H9 (cell line): Measurements from ENCODE around the gene EPHA3. TPM values are rescaled to one million over a fixed set of nuclear protein-coding genes. Genes with fewer than 3 reads are reported as not detected.

Source experiments
- DNase-seq: peaks from one replicate; pipeline ENCODE4 v3.0.0-alpha.2; 2017
- H2AFZ ChIP-seq: one replicate; pipeline ENCODE4 v1.6.1; 2013; ENCODE audit warnings: mild to moderate bottlenecking, low read length, control low read depth, moderate library complexity
- H2AK5ac ChIP-seq: 2 replicates; pipeline ENCODE4 v1.6.1; 2013; ENCODE audit warnings: low read length, control low read depth, mixed read lengths; ENCODE audit not compliant: insufficient read length
- H2BK120ac ChIP-seq: one replicate; pipeline ENCODE4 v1.6.1; 2013; ENCODE audit warnings: low read depth, mild to moderate bottlenecking, low read length, control low read depth, inconsistent platforms; ENCODE audit not compliant: poor library complexity, severe bottlenecking
- H2BK12ac ChIP-seq: 2 replicates; pipeline ENCODE4 v1.6.1; 2013; ENCODE audit warnings: low read length, control low read depth, mixed read lengths, low read depth; ENCODE audit not compliant: insufficient read length
- H2BK15ac ChIP-seq: 2 replicates; pipeline ENCODE4 v1.6.1; 2013; ENCODE audit warnings: low read depth, low read length, control low read depth
- H2BK20ac ChIP-seq: one replicate; pipeline ENCODE4 v1.6.1; 2013; ENCODE audit warnings: low read depth, mild to moderate bottlenecking, low read length, control low read depth, inconsistent platforms; ENCODE audit not compliant: poor library complexity, severe bottlenecking
- H2BK5ac ChIP-seq: 2 replicates; pipeline ENCODE4 v1.6.1; 2013; ENCODE audit warnings: low read length, control low read depth, mixed read lengths; ENCODE audit not compliant: insufficient read length
- H3K14ac ChIP-seq: 2 replicates; pipeline ENCODE4 v1.6.1; 2013; ENCODE audit warnings: low read length, control low read depth; ENCODE audit not compliant: insufficient read depth
- H3K18ac ChIP-seq: 2 replicates; pipeline ENCODE4 v1.6.1; 2013; ENCODE audit warnings: low read depth, mild to moderate bottlenecking, mixed read lengths, low read length, control low read depth; ENCODE audit not compliant: insufficient read length
- H3K23ac ChIP-seq: 2 replicates; pipeline ENCODE4 v1.6.1; 2013; ENCODE audit warnings: low read length, control low read depth, mixed read lengths, low read depth; ENCODE audit not compliant: insufficient read length
- H3K23me2 ChIP-seq: 2 replicates; pipeline ENCODE4 v1.6.1; 2013; ENCODE audit warnings: low read depth, mild to moderate bottlenecking, mixed read lengths, low read length, control low read depth; ENCODE audit not compliant: insufficient read length, poor library complexity, severe bottlenecking
- H3K27ac ChIP-seq: 2 replicates; pipeline ENCODE4 v1.5.1; 2013; ENCODE audit warnings: low read length, control low read depth, mixed read lengths, low read depth; ENCODE audit not compliant: insufficient read length
- H3K27me3 ChIP-seq: 2 replicates; pipeline ENCODE4 v1.6.1; 2013; ENCODE audit warnings: low read length, control low read depth, inconsistent platforms; ENCODE audit not compliant: insufficient read depth
- H3K4ac ChIP-seq: 2 replicates; pipeline ENCODE4 v1.6.1; 2013; ENCODE audit warnings: low read depth, mild to moderate bottlenecking, control low read depth, inconsistent platforms, low read length, moderate library complexity
- H3K4me1 ChIP-seq: 2 replicates; pipeline ENCODE4 v1.6.1; 2013; ENCODE audit warnings: low read length, control low read depth, inconsistent platforms; ENCODE audit not compliant: insufficient read depth
- H3K4me2 ChIP-seq: 2 replicates; pipeline ENCODE4 v1.6.1; 2013; ENCODE audit warnings: low read length, control low read depth, mixed read lengths; ENCODE audit not compliant: insufficient read length, insufficient read depth
- H3K56ac ChIP-seq: 2 replicates; pipeline ENCODE4 v1.6.1; 2013; ENCODE audit warnings: low read depth, mild to moderate bottlenecking, mixed read lengths, low read length, control low read depth; ENCODE audit not compliant: insufficient read length
- H3K79me1 ChIP-seq: 2 replicates; pipeline ENCODE4 v1.6.1; 2013; ENCODE audit warnings: low read depth, mild to moderate bottlenecking, moderate library complexity, low read length, control low read depth, inconsistent platforms; ENCODE audit not compliant: insufficient read depth, poor library complexity, severe bottlenecking
- H3K79me2 ChIP-seq: 2 replicates; pipeline ENCODE4 v1.6.1; 2013; ENCODE audit warnings: low read length, control low read depth, inconsistent platforms; ENCODE audit not compliant: insufficient read depth
- H3K9ac ChIP-seq: 2 replicates; pipeline ENCODE4 v1.6.1; 2013; ENCODE audit warnings: low read length, control low read depth, mixed read lengths; ENCODE audit not compliant: insufficient read length; ENCODE audit errors: extremely low read depth
- H3K9me3 ChIP-seq: one replicate; pipeline ENCODE4 v1.6.1; 2013; ENCODE audit warnings: low read depth, low read length, inconsistent platforms; ENCODE audit not compliant: control insufficient read depth
- H3T11ph ChIP-seq: one replicate; pipeline ENCODE4 v1.6.1; 2013; ENCODE audit warnings: mild to moderate bottlenecking, low read length, control low read depth, inconsistent platforms
- H4K20me1 ChIP-seq: one replicate; pipeline ENCODE4 v1.6.1; 2013; ENCODE audit not compliant: control insufficient read depth, insufficient read length, insufficient read depth
- H4K5ac ChIP-seq: 2 replicates; pipeline ENCODE4 v1.6.1; 2013; ENCODE audit warnings: low read depth, mild to moderate bottlenecking, mixed read lengths, low read length, control low read depth; ENCODE audit not compliant: insufficient read length
- H4K8ac ChIP-seq: replicated peaks from 2 replicates; pipeline ENCODE4 v1.6.1; 2013; ENCODE audit warnings: low read length, control low read depth, mixed read lengths, low read depth; ENCODE audit not compliant: insufficient read length
- H4K91ac ChIP-seq: 2 replicates; pipeline ENCODE4 v1.6.1; 2013; ENCODE audit warnings: low read depth, mild to moderate bottlenecking, moderate library complexity, mixed read lengths, low read length, control low read depth; ENCODE audit not compliant: insufficient read length
- H3K27ac Mint-ChIP-seq, 3 experiments: 2 replicates in 2 of 3; 3 replicates in 1 of 3; pipeline ENCODE4 v1.8.0; 2020 to 2021; ENCODE audit warnings: mixed read lengths in 3 of 3, mild to moderate bottlenecking in 1 of 3, moderate library complexity in 1 of 3
- H3K27me3 Mint-ChIP-seq: 2 replicates; pipeline ENCODE4 v1.8.0; 2021; ENCODE audit warnings: low read depth, mild to moderate bottlenecking, moderate library complexity, mixed read lengths
- H3K36me3 Mint-ChIP-seq, 3 experiments: 2 replicates in 2 of 3; 3 replicates in 1 of 3; pipeline ENCODE4 v1.8.0; 2020 to 2021; ENCODE audit warnings: low read depth in 3 of 3, mixed read lengths in 3 of 3; ENCODE audit not compliant: insufficient read depth in 1 of 3
- H3K4me1 Mint-ChIP-seq, 2 experiments: 2 replicates each; pipeline ENCODE4 v1.8.0; 2020; ENCODE audit warnings: mixed read lengths in 2 of 2
- H3K4me3 Mint-ChIP-seq, 2 experiments: 2 replicates in 1 of 2; 3 replicates in 1 of 2; pipeline ENCODE4 v1.8.0; 2020 to 2021; ENCODE audit warnings: mild to moderate bottlenecking in 2 of 2, mixed read lengths in 2 of 2, moderate library complexity in 1 of 2
- H3K9me3 Mint-ChIP-seq, 2 experiments: 2 replicates in 1 of 2; 3 replicates in 1 of 2; pipeline ENCODE4 v1.8.0; 2020; ENCODE audit warnings: mild to moderate bottlenecking in 2 of 2, mixed read lengths in 2 of 2, moderate library complexity in 1 of 2
- WGBS: extraction: QIAGEN DNeasy Blood & Tissue Kit; methylation state at CpG from one replicate; pipeline ENCODE4 v1.1.7; 2013; ENCODE audit warnings: missing lambda C conversion rate, low lambda C conversion rate, mixed read lengths; ENCODE audit not compliant: insufficient read length; ENCODE audit errors: extremely low coverage; 5-methylcytosine and 5-hydroxymethylcytosine counted together
- total RNA-seq: library from RNA; stranded (reverse); gene quantifications from 2 replicates; pipeline ENCODE4 v1.2.1, GENCODE V29; 2021
- TF ChIP-seq, protein P1 (sequence below): fragments of 200-600 bp; sonication (generic); conservative IDR thresholded peaks from 3 replicates; pipeline ENCODE4 v1.8.0; 2021; ENCODE audit warnings: antibody characterized with exemption, mild to moderate bottlenecking

EPHA3 gene
- total RNA-seq, 1 experiment from 2014 or later = 0.66 TPM

DNA sequence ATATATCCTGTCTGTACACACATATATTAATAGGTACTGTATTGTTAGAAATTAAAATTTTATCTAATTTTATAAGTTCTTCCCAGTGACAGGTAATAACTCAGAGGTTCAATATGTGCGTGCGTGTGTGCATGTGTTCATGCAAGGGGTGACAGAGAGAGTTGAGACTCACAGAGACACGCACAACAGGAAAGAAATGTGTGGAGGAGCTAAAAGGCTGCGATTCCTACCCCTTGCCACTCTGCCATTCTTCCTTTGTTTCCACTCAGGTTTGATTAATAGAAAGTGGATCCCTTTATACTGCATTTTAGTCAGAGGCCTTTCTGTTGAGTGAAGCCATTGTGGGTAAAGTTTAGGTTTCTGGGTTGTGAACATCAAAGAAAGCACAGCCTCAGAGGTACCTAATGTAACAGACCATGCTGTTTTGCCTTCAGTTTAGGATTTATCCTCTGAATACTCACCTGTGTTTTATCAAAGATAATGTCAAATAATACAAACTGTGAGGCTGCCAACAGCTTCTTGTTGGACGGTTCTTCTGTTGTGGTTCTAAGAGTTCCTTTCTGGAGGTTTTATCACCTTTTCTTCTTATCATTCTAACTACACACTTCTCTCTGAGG, 182.3 kb downstream of the EPHA3 start:
- Mint-ChIP-seq H3K4me1 (no peaks in the 10 kb centered on the region), H3K27me3 (no peaks in the 10 kb centered on the region), H3K4me3 (no peak overlapping the region), H3K27ac (no peak overlapping the region), H3K36me3 (peaks cover 1 to 14% (median 7%) of the 10 kb centered on the region in 3 experiments; a peak in 5 of 7 replicates), H3K9me3 (peaks cover 0 to 9% of the 10 kb centered on the region in 2 experiments; a peak in 3 of 5 replicates)
- Histone ChIP-seq H4K8ac (no peak overlapping the region), H2BK120ac (no peak overlapping the region), H2BK15ac (no peak overlapping the region), H3K27ac (no peak overlapping the region), H4K91ac (no peak overlapping the region), H3K14ac (no peak overlapping the region), H4K5ac (no peak overlapping the region), H2AFZ (no peak overlapping the region), H3K56ac (no peak overlapping the region), H3K9me3 (no peaks in the 10 kb centered on the region), H3K79me1 (no peaks in the 10 kb centered on the region), H3K4ac (no peak overlapping the region), H3T11ph (no peak overlapping the region), H2BK20ac (no peak overlapping the region), H3K4me2 (no peak overlapping the region), H2BK12ac (no peak overlapping the region), H3K9ac (no peak overlapping the region), H2BK5ac (no peak overlapping the region), H3K79me2 (no peaks in the 10 kb centered on the region), H3K23ac (no peak overlapping the region), H3K23me2 (no peaks in the 10 kb centered on the region), H2AK5ac (no peak overlapping the region), H3K27me3 (no peaks in the 10 kb centered on the region), H3K4me1 (no peaks in the 10 kb centered on the region), H3K18ac (no peak overlapping the region), H4K20me1 (no peaks in the 10 kb centered on the region)
- DNase-seq = no peak
- no CpG with 5 or more reads among the region's 5 CpGs for WGBS
- TF ChIP-seq, protein P1, sequence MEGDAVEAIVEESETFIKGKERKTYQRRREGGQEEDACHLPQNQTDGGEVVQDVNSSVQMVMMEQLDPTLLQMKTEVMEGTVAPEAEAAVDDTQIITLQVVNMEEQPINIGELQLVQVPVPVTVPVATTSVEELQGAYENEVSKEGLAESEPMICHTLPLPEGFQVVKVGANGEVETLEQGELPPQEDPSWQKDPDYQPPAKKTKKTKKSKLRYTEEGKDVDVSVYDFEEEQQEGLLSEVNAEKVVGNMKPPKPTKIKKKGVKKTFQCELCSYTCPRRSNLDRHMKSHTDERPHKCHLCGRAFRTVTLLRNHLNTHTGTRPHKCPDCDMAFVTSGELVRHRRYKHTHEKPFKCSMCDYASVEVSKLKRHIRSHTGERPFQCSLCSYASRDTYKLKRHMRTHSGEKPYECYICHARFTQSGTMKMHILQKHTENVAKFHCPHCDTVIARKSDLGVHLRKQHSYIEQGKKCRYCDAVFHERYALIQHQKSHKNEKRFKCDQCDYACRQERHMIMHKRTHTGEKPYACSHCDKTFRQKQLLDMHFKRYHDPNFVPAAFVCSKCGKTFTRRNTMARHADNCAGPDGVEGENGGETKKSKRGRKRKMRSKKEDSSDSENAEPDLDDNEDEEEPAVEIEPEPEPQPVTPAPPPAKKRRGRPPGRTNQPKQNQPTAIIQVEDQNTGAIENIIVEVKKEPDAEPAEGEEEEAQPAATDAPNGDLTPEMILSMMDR = no peak
